ENCODE data around the gene JMJD6. TPM values are rescaled to one million over a fixed set of nuclear protein-coding genes. Genes with fewer than 3 reads are reported as not detected.

Gene JMJD6
- total and polyA plus RNA-seq, 2 of the 8 experiments (the other 6 are each of a cell fraction or from before 2014, with no cell fraction given), result 8.6 to 18.6 TPM

- TF ChIP-seq RAD21 (IDR thresholded peaks at IDR 0.05 in 1 of 2, conservative IDR thresholded peaks at IDR 0.05 in 1 of 2; ENCODE audit: low read depth in 2 of 2, low read length in 2 of 2), result no peak
- no peak for TF ChIP-seq CREB1 (IDR thresholded peaks at IDR 0.05)
Measured at GRCh38 chr17:76672270-76672851, 54.0 kb downstream of the JMJD6 start (continued).

Measured in H1 (cell line).